Coronary artery (tissue), 2 donors: ENCODE data around the gene TACC3.

Experiments
- DNase-seq: peaks from one replicate; pipeline ENCODE4 v3.0.0-alpha.2; 2017; ENCODE audit warnings: low spot score
- H3K27ac ChIP-seq, 2 donors: fragments of 200-600 bp; sonication (generic); one replicate each; pipeline ENCODE4 v1.5.1; 2016 to 2019
- H3K4me3 ChIP-seq: fragments of 200-600 bp; sonication (generic); 2 replicates; pipeline ENCODE4 v1.5.1; 2016; ENCODE audit warnings: mild to moderate bottlenecking, moderate library complexity
- CTCF ChIP-seq: fragments of 200-600 bp; sonication (generic); IDR thresholded peaks from one replicate; pipeline ENCODE4 v1.5.1; 2019; ENCODE audit warnings: antibody characterized with exemption

Gene TACC3

DNA sequence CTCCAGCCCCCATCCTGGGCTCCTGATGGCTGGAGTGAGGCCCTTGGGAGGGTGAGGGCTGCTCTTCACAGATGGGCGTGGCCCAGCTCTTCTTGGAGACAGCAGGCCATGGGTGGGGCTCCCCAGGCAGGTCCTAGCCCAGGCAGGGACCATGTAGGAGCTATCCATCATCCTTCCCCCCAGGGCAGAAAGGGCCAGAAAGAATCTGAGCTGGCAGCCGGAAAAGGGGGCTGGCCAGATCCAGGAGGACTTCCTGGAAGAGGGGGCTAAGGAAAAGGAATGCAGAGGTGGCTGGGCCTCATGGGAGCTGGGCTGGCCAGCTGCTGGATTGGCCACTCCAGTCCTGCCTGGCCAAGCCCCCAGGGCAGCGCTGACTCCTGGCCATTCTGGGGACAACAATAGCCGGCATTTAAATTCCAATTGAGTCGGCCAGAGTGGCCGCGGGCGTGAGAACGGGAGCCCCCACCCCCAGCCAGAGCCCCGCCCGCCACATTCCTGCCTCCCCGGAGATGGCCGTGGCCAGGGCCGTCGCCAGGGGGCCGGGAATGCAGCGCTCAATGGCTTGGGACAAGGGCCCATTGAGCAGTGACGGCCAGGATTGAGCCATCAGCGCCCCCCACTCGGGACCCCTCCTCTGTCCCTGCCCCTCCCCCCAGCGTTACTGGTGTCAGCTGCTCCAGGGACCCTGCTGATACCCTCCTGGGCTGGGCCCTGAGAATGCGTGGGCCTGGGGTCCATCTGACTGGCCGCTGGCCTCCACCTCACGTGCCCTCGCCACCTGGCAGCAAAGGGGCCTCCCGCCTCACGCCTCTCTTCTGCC, 56.7 kb downstream of the TACC3 start:
- DNase-seq: no peak
- Histone ChIP-seq H3K27ac (no peak overlapping the region), H3K4me3 (no peak overlapping the region)
- no peak for TF ChIP-seq CTCF

GRCh38 chr4:1778642-1779392, 57.5 kb downstream of the TACC3 start:
- no peak for DNase-seq
- Histone ChIP-seq H3K27ac (no peak overlapping the region), H3K4me3 (no peak overlapping the region)
- no peak for TF ChIP-seq CTCF

DNA sequence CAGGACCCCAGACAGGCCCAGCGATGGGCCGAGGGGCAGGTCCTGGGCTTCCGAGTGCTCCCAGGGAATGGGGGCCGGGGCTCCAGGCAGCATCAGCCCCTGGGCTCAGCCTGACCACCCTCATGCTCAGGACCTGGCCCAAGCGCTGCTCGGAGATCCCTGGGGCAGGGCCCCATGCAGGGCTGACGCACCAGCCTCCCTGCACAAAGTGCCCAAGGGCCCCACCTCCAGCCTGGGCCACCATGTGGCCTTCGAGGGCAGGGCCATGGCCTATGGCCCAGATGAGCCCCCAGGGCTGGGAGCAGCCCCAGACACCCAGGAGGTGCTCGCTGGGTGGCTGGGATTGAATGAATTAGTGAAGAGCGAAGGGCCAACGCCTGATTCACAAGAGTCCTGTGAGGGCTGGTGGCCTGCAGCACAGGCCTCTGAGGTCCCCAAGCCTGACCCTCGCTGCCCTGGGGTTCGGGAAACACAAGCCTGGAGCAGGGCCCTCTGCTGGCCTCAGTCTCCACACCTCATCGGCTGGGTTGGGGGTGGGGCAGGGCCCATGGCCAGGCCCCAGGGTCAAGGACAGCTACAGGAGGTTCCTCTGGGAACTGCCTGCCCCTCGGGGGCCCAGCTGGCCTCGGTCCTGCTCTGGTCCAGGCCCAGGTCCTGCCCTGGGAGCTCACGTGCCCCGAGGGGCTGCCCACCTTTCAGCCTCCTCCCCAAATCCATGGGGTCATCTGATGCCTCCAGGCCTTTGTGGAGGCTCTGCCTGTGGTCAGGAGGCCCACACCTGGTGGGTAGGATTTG, 58.5 kb downstream of the TACC3 start:
- H3K4me3 ChIP-seq: no peak overlapping the region
- no peak for DNase-seq
- TF ChIP-seq CTCF: no peak
- H3K27ac ChIP-seq: no peak overlapping the region

DNA sequence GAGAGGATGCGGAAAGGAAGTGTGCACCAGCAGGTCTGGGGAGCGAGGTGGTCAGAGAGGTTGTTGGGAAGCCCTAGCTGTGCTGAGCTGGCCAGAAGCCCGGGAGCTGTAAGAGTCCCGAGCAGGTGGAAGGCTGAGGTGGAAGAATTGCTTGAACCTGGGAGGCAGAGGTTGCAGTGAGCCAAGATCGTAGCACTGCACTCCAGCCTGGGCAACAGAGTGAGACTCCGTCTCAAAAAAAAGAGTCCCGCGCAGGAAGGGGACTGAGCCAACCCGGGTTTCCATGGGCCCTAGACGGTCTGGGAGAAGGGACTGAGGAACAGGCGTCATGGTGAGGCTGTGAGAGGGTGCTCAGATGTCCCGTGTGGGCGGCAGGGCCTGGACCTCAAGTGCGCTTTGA, 59.1 kb downstream of the TACC3 start:
- Histone ChIP-seq H3K27ac (no peak overlapping the region), H3K4me3 (no peak overlapping the region)
- no peak for TF ChIP-seq CTCF
- DNase-seq: no peak

DNA sequence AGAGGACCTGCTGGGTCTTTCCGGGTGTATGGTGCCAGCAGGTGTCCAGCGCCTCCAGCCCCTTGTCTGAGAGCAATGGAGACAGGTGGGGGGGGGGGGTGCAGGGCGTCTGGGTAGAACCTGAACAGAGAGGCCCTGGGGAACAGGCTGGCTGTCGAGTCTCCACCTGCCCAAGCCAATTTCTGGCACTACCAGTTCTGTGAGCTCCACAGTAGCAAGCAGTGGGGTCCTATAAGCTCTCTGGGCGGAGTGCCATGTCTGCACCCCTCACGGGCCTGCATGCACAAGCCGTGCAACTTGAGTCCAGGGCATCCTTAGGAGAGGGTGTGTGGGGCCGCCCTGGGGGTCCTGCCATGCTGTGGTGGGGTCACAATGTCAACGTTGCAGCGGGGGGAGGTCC, 61.7 kb downstream of the TACC3 start:
- no peak for TF ChIP-seq CTCF
- H3K27ac ChIP-seq: no peak overlapping the region
- H3K4me3 ChIP-seq: no peak overlapping the region
- no peak for DNase-seq

DNA sequence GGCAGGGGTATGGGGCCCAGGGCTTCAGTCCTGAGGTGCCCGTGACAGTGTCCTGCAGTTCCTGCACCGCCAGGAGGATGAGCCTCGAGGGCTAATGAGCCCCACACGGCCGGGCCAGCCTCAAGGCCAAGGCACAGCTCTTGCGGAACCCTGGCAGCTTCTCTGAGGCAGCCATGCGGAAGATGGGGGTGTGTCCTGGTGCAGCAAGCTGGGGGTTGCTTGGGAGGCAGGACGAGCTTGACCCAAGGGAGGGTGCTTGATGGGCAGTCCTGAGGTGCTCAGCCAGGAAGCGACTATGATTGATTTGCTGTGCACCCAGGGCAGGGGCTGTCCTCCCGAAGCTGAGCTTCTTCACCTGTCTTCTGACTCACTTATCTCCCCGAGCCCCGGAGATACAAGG, 62.6 kb downstream of the TACC3 start:
- no peak for TF ChIP-seq CTCF
- DNase-seq: no peak
- Histone ChIP-seq H3K27ac (no peak overlapping the region), H3K4me3 (no peak overlapping the region)
